B cell (primary cell): Measurements from ENCODE around the gene TARS2. TPM values are rescaled to one million over a fixed set of nuclear protein-coding genes. Genes with fewer than 3 reads are reported as not detected.

Experiments
- ATAC-seq: fragments of 200-7000 bp; cut with Tn5 transposase; one replicate; pipeline ENCODE4 v1.10.0; 2021; ENCODE audit warnings: low read depth, mild to moderate bottlenecking, moderate number of reproducible peaks, moderate library complexity
- CTCF ChIA-PET: fragments of 350-600 bp; sonication (Branson Sonifier 250); formaldehyde crosslinking; loops from one replicate; lab custom pipeline; 2021; ENCODE audit warnings: antibody characterized with exemption, inconsistent platforms; lab: Charles Lee
- POLR2A ChIA-PET: fragments of 350-600 bp; sonication (Branson Sonifier 250); formaldehyde crosslinking; loops from one replicate; lab custom pipeline; 2021; ENCODE audit warnings: antibody characterized with exemption; lab: Charles Lee
- DNase-seq: peaks from one replicate; pipeline ENCODE4 v3.0.0; 2013
- H2AFZ ChIP-seq: 2 replicates; pipeline ENCODE4 v1.6.1; 2012; ENCODE audit warnings: mild to moderate bottlenecking, low read depth, low read length; ENCODE audit not compliant: insufficient read depth, poor library complexity, severe bottlenecking
- H3K27ac ChIP-seq, 2 donors: 1 replicate in 1 of 2; 2 replicates in 1 of 2; pipeline ENCODE4 v1.5.1; 2012 to 2013; ENCODE audit warnings: low read length in 2 of 2, mild to moderate bottlenecking in 2 of 2, moderate library complexity in 1 of 2
- H3K27me3 ChIP-seq, 4 experiments: fragments of 200-600 bp in 1 of 4; sonication (generic) in 1 of 4; replicated peaks in 1 of 4; 1 replicate in 2 of 4; 2 replicates in 2 of 4; pipeline versions ENCODE4 v1.6.1 to v1.7.0; 2013 to 2016; ENCODE audit warnings: low read length in 3 of 4, mild to moderate bottlenecking in 2 of 4, mixed read lengths in 1 of 4, moderate library complexity in 1 of 4; ENCODE audit not compliant: insufficient read depth in 4 of 4, control insufficient read depth in 3 of 4; ENCODE audit errors: control extremely low read depth in 1 of 4
- H3K36me3 ChIP-seq, 2 experiments: replicated peaks in 1 of 2; 1 replicate in 1 of 2; 2 replicates in 1 of 2; pipeline versions ENCODE4 v1.6.1 to v1.7.1; 2013; ENCODE audit warnings: low read length in 1 of 2; ENCODE audit not compliant: insufficient read depth in 2 of 2, control insufficient read depth in 1 of 2; ENCODE audit errors: control extremely low read depth in 1 of 2, extremely low read depth in 1 of 2
- H3K4me1 ChIP-seq, 2 donors: fragments of 200-600 bp in 1 of 2; sonication (generic) in 1 of 2; 1 replicate in 1 of 2; 2 replicates in 1 of 2; pipeline versions ENCODE4 v1.5.1 to v1.6.1; 2013 to 2017; ENCODE audit warnings: low read length in 2 of 2; ENCODE audit not compliant: control insufficient read depth in 2 of 2, insufficient read depth in 2 of 2
- H3K4me2 ChIP-seq: replicated peaks from 2 replicates; pipeline ENCODE3; 2012; ENCODE audit warnings: mild to moderate bottlenecking, low read depth, low read length; ENCODE audit not compliant: poor library complexity, severe bottlenecking
- H3K4me3 ChIP-seq, 5 experiments: fragments of 200-600 bp in 1 of 5; sonication (generic) in 1 of 5; 1 replicate in 3 of 5; 2 replicates in 2 of 5; pipeline versions ENCODE4 v1.5.1 to v1.7.0; 2011 to 2016; ENCODE audit warnings: low read length in 4 of 5, mild to moderate bottlenecking in 4 of 5, low read depth in 2 of 5, control low read depth in 1 of 5, moderate library complexity in 1 of 5; ENCODE audit not compliant: insufficient read depth in 1 of 5; ENCODE audit errors: control extremely low read depth in 1 of 5, extremely low read depth in 1 of 5
- H3K79me2 ChIP-seq: fragments of 200-600 bp; sonication (generic); one replicate; pipeline ENCODE4 v1.6.0; 2016; ENCODE audit warnings: low read length; ENCODE audit not compliant: control insufficient read depth, insufficient read depth
- H3K9ac ChIP-seq: fragments of 200-600 bp; sonication (generic); 2 replicates; pipeline ENCODE4 v1.6.1; 2017; ENCODE audit warnings: mild to moderate bottlenecking, low read length, moderate library complexity
- H3K9me3 ChIP-seq, 3 donors: one replicate each; pipeline versions ENCODE4 v1.6.1 to v1.7.1; 2013; ENCODE audit warnings: low read length in 2 of 3; ENCODE audit not compliant: control insufficient read depth in 2 of 3, insufficient read depth in 1 of 3; ENCODE audit errors: control extremely low read depth in 1 of 3
- H4K20me1 ChIP-seq: 2 replicates; pipeline ENCODE4 v1.6.0; 2012; ENCODE audit warnings: mild to moderate bottlenecking, low read length; ENCODE audit not compliant: insufficient read depth, control insufficient read depth, poor library complexity, severe bottlenecking
- H3K27ac Mint-ChIP-seq: one replicate; pipeline ENCODE4 v1.8.0; 2021; ENCODE audit warnings: mixed read lengths
- H3K27me3 Mint-ChIP-seq: one replicate; pipeline ENCODE4 v1.8.0; 2021; ENCODE audit warnings: mixed read lengths
- H3K4me1 Mint-ChIP-seq: one replicate; pipeline ENCODE4 v1.8.0; 2021; ENCODE audit warnings: mixed read lengths
- H3K4me3 Mint-ChIP-seq: one replicate; pipeline ENCODE4 v1.8.0; 2021; ENCODE audit warnings: mixed read lengths
- H3K9me3 Mint-ChIP-seq: one replicate; pipeline ENCODE4 v1.8.0; 2022; ENCODE audit warnings: mixed read lengths; ENCODE audit not compliant: insufficient read depth
- EZH2 ChIP-seq: IDR thresholded peaks from 2 replicates; pipeline ENCODE4 v1.6.1; 2012; ENCODE audit warnings: borderline replicate concordance, low read depth, mild to moderate bottlenecking, moderate library complexity, low read length; ENCODE audit not compliant: insufficient read depth, poor library complexity, severe bottlenecking
- WGBS: methylation state at CpG from one replicate; pipeline ENCODE4 v1.1.5; 2013; ENCODE audit warnings: missing lambda C conversion rate; ENCODE audit not compliant: insufficient coverage; 5-methylcytosine and 5-hydroxymethylcytosine counted together
- intact Hi-C: fragments of 100-400 bp; cut with micrococcal nuclease; formaldehyde crosslinking; loops from one replicate; pipeline ENCODE4 v1.10.0; 2022
- polyA plus RNA-seq: library from polyadenylated mRNA; depleted of rRNA; stranded (reverse); fragments of >200 nt; gene quantifications from 2 replicates; pipeline ENCODE4 v1.2.3, GENCODE V29; 2012
- total RNA-seq, 2 donors: library from RNA; stranded (reverse); fragments of 120-200 nt in 1 of 2; gene quantifications; 1 replicate in 1 of 2; 2 replicates in 1 of 2; pipeline versions ENCODE4 v1.2.3 to v1.2.4, GENCODE V29; 2013 to 2022
- TF ChIP-seq, protein P1 (sequence below): fragments of 200-600 bp; IDR thresholded peaks from one replicate; pipeline ENCODE4 v1.8.0; 2022; ENCODE audit warnings: antibody characterized with exemption, mild to moderate bottlenecking

Gene TARS2
- total and polyA plus RNA-seq, 2 donors (not counting 1 experiment from before 2014, with no cell fraction given), result 42.2 to 53.6 TPM

DNA sequence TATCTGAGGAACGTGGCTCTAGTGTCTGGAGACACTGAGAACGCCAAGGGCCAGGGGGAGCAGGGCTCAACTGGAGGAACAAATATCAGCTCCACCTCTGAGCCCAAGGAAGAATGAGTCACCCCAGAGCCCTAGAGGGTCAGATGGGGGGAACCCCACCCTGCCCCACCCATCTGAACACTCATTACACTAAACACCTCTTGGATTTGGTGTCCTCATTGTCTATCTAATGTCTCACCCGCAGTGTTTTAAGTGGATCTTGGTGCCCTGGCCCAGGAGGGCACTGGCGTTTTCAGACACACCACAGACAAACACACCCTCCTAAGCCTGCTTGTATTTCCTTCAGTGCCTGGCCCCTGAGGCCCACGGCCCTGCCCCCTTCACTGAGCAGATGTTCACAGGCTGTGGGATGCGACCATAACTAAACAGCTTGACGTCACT is 26.2 kb downstream of the TARS2 start:
- CTCF ChIA-PET, result interaction anchor here (0.7 kb wide), 2 partner anchors 149 to 1331 kb away, joined by 3 read pairs; no protein-coding TSS in a partner anchor
- TF ChIP-seq, protein P1, sequence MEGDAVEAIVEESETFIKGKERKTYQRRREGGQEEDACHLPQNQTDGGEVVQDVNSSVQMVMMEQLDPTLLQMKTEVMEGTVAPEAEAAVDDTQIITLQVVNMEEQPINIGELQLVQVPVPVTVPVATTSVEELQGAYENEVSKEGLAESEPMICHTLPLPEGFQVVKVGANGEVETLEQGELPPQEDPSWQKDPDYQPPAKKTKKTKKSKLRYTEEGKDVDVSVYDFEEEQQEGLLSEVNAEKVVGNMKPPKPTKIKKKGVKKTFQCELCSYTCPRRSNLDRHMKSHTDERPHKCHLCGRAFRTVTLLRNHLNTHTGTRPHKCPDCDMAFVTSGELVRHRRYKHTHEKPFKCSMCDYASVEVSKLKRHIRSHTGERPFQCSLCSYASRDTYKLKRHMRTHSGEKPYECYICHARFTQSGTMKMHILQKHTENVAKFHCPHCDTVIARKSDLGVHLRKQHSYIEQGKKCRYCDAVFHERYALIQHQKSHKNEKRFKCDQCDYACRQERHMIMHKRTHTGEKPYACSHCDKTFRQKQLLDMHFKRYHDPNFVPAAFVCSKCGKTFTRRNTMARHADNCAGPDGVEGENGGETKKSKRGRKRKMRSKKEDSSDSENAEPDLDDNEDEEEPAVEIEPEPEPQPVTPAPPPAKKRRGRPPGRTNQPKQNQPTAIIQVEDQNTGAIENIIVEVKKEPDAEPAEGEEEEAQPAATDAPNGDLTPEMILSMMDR, result no peak
- TF ChIP-seq EZH2, result no peak
- H3K4me1 ChIP-seq, result peaks cover 22 to 26% of the 10 kb centered on the region in 2 donors
- H3K27me3 Mint-ChIP-seq, result no peaks in the 10 kb centered on the region
- POLR2A ChIA-PET, result no interaction called here
- peaks cover 3% of the 10 kb centered on the region for H3K79me2 ChIP-seq
- no peak for ATAC-seq
- H3K27me3 ChIP-seq, result no peaks in the 10 kb centered on the region
- H2AFZ ChIP-seq, result no peak overlapping the region
- DNase-seq, result no peak
- intact Hi-C loops, result no loop called here
- no peaks in the 10 kb centered on the region for H3K36me3 ChIP-seq
- H3K27ac ChIP-seq, result no peak overlapping the region
- no peaks in the 10 kb centered on the region for H3K9me3 Mint-ChIP-seq
- H3K4me3 Mint-ChIP-seq, result peak overlapping the region; percentile 70
- H3K9me3 ChIP-seq, result no peaks in the 10 kb centered on the region
- H3K4me3 ChIP-seq, result no peak overlapping the region
- H3K9ac ChIP-seq, result no peak overlapping the region
- no peak overlapping the region for H3K4me2 ChIP-seq
- WGBS, result 93% methylated on average over 6 of the region's 7 CpGs
- peaks cover 25% of the 10 kb centered on the region for H3K4me1 Mint-ChIP-seq
- no peaks in the 10 kb centered on the region for H4K20me1 ChIP-seq
- no peak overlapping the region for H3K27ac Mint-ChIP-seq

DNA sequence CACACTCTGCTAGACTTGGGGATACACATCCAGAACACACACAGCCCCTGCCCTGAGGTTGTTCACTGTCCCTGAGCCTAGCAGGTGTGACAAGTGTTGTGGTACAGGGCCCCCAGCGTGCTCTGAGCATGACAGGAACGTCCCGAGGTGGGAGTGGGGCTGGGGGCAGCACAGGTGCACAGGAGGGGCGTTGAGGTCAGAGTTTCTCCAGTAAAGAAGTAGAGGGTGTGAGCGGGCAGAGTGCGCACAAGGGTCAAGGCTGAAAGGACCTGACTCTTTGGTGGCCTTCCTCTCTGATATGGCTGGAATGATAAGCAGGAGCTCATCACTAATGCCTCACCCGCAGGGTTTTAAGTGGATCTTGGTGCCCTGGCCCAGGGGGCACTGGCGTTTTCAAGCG is 27.0 kb downstream of the TARS2 start:
- intact Hi-C loops, result no loop called here
- POLR2A ChIA-PET, result interaction anchor here (0.6 kb wide), 1 partner anchor 219 kb away, joined by 8 read pairs; no protein-coding TSS in a partner anchor
- Histone ChIP-seq H3K79me2 (peaks cover 3% of the 10 kb centered on the region), H3K4me2 (no peak overlapping the region), H3K27me3 (no peaks in the 10 kb centered on the region), H4K20me1 (no peaks in the 10 kb centered on the region), H3K9ac (no peak overlapping the region), H3K27ac (no peak overlapping the region), H3K4me1 (peaks cover 22 to 26% of the 10 kb centered on the region in 2 donors), H3K9me3 (no peaks in the 10 kb centered on the region), H3K36me3 (no peaks in the 10 kb centered on the region), H2AFZ (no peak overlapping the region), H3K4me3 (no peak overlapping the region)
- Mint-ChIP-seq H3K27ac (peak overlapping the region; percentile 61), H3K4me1 (peaks cover 25% of the 10 kb centered on the region), H3K4me3 (peak overlapping the region; percentile 90), H3K9me3 (no peaks in the 10 kb centered on the region), H3K27me3 (no peaks in the 10 kb centered on the region)
- no peak for TF ChIP-seq EZH2
- TF ChIP-seq, protein P1, result no peak
- ATAC-seq, result no peak
- WGBS, result 91% methylated on average over 9 of the region's 9 CpGs
- CTCF ChIA-PET, result interaction anchor here (3.3 kb wide), 1 partner anchor 49 kb away, joined by 11 read pairs; no protein-coding TSS in a partner anchor
- no peak for DNase-seq
